Sigmoid colon (tissue), 7 donors: ENCODE data around the gene SIX2. TPM values are rescaled to one million over a fixed set of nuclear protein-coding genes. Genes with fewer than 3 reads are reported as not detected.

Source experiments
- DNase-seq: peaks from one replicate; pipeline ENCODE4 v3.0.0-alpha.2; 2019
- H3K27ac ChIP-seq, 4 donors: fragments of 200-600 bp; sonication (generic); one replicate each; pipeline ENCODE4 v1.5.1; 2016 to 2019; ENCODE audit warnings: mild to moderate bottlenecking in 1 of 4
- H3K27me3 ChIP-seq, 3 donors: fragments of 200-600 bp; sonication (generic); one replicate each; pipeline ENCODE4 v1.5.1; 2019; ENCODE audit warnings: mild to moderate bottlenecking in 1 of 3
- H3K36me3 ChIP-seq, 4 donors: fragments of 200-600 bp; sonication (generic); one replicate each; pipeline ENCODE4 v1.5.1; 2016 to 2019
- H3K4me1 ChIP-seq, 4 donors: fragments of 200-600 bp; sonication (generic); one replicate each; pipeline ENCODE4 v1.5.1; 2017 to 2019
- H3K4me3 ChIP-seq, 4 donors: fragments of 200-600 bp; sonication (generic); one replicate each; pipeline ENCODE4 v1.5.1; 2017 to 2019; ENCODE audit warnings: mild to moderate bottlenecking in 2 of 4, moderate library complexity in 1 of 4
- H3K9me3 ChIP-seq, 4 donors: fragments of 200-600 bp in 3 of 4; sonication (generic) in 3 of 4; one replicate each; pipeline versions ENCODE4 v1.5.1 to v1.6.1; 2013 to 2019
- CTCF ChIP-seq, 4 experiments: fragments of 450-650 bp in 3 of 4; fragments of 200-600 bp in 1 of 4; IDR thresholded peaks; one replicate each; pipeline ENCODE4 v1.5.1; 2016 to 2019; ENCODE audit warnings: antibody characterized with exemption in 4 of 4, mild to moderate bottlenecking in 3 of 4, moderate library complexity in 2 of 4
- EP300 ChIP-seq, 4 donors: sonication (generic); formaldehyde crosslinking; IDR thresholded peaks; one replicate each; pipeline ENCODE4 v1.6.1; 2017; ENCODE audit warnings: antibody characterized with exemption in 4 of 4
- POLR2A ChIP-seq, 2 donors: fragments of 450-650 bp; IDR thresholded peaks; one replicate each; pipeline ENCODE4 v1.6.1; 2016; ENCODE audit warnings: antibody characterized with exemption in 2 of 2, mild to moderate bottlenecking in 2 of 2, moderate library complexity in 2 of 2
- POLR2AphosphoS5 ChIP-seq, 4 donors: sonication (generic); formaldehyde crosslinking; IDR thresholded peaks; one replicate each; pipeline ENCODE4 v1.6.1; 2017; ENCODE audit warnings: antibody characterized with exemption in 4 of 4
- WGBS, 2 donors: extraction: QIAGEN DNeasy Blood & Tissue Kit; methylation state at CpG; one replicate each; pipeline ENCODE4 v1.1.7; 2013; 5-methylcytosine and 5-hydroxymethylcytosine counted together
- intact Hi-C: fragments of 100-400 bp; cut with DNase I; formaldehyde crosslinking; loops from one replicate; pipeline ENCODE4 v1.15.1; 2023
- polyA plus RNA-seq, 3 donors: library from polyadenylated mRNA; stranded (reverse); fragments of 200-250 nt; gene quantifications; one replicate each; pipeline ENCODE4 v1.2.3, GENCODE V29; 2013
- total RNA-seq, 4 donors: library from RNA; depleted of rRNA; stranded (reverse); fragments of >200 nt; gene quantifications; one replicate each; pipeline ENCODE4 v1.1.0, GENCODE V29; 2016
- donor health status: healthy with polysubstance abuse.
- donor health status: Bipolar disorder and iron deficiency.
- donor health status: healthy.

SIX2 gene
- total and polyA plus RNA-seq, 7 donors: 0.03 to 1.7 TPM; not detected in 5

- H3K36me3 ChIP-seq: no peaks in the 10 kb centered on the region
- H3K4me3 ChIP-seq: no peak overlapping the region
- 6 to 8% methylated on average over 9 of the region's 9 CpGs for WGBS, 2 donors
- no peak overlapping the region for H3K27ac ChIP-seq
- no peaks in the 10 kb centered on the region for H3K9me3 ChIP-seq
- TF ChIP-seq POLR2A (IDR thresholded peaks at IDR 0.05) (no peak), EP300 (IDR thresholded peaks at IDR 0.05) (no peak), CTCF (IDR thresholded peaks at IDR 0.05) (no peak)
- intact Hi-C loops: no loop called here
- H3K27me3 ChIP-seq: peaks cover 71 to 100% (median 96%) of the 10 kb centered on the region in 3 donors
- no peak for DNase-seq
- peaks cover 0 to 38% (median 36%) of the 10 kb centered on the region in 4 donors for H3K4me1 ChIP-seq
Measured at GRCh38 chr2:45001869-45002385, 7.3 kb downstream of the SIX2 start.

DNA sequence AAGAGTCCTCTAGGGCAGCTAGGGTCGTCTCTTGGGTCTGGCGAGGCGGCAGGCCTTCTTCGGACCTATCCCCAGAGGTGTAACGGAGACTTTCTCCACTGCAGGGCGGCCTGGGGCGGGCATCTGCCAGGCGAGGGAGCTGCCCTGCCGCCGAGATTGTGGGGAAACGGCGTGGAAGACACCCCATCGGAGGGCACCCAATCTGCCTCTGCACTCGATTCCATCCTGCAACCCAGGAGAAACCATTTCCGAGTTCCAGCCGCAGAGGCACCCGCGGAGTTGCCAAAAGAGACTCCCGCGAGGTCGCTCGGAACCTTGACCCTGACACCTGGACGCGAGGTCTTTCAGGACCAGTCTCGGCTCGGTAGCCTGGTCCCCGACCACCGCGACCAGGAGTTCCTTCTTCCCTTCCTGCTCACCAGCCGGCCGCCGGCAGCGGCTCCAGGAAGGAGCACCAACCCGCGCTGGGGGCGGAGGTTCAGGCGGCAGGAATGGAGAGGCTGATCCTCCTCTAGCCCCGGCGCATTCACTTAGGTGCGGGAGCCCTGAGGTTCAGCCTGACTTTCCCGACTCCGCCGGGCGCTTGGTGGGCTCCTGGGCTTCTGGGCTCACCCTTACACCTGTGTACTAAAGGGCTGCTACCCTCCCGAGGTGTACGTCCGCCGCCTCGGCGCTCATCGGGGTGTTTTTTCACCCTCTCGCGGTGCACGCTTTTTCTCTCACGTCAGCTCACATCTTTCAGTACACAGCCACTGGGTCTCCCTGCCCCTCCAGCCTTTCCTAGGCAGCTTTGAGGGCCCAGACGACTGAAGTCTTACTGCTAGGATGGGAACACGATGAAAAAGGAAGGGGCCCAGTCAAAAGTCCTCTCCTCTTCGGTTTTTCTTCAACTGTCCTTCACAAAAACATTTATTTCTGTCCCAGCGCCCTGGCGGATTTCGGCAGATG is 8.1 kb downstream of the SIX2 start:
- H3K27me3 ChIP-seq: peaks cover 65 to 100% (median 89%) of the 10 kb centered on the region in 3 donors
- intact Hi-C loops: no loop called here
- no peaks in the 10 kb centered on the region for H3K36me3 ChIP-seq
- H3K9me3 ChIP-seq: no peaks in the 10 kb centered on the region
- no peak for TF ChIP-seq POLR2AphosphoS5 (IDR thresholded peaks at IDR 0.05)
- no peak for TF ChIP-seq EP300 (IDR thresholded peaks at IDR 0.05)
- 5 to 6% methylated on average over 61 of the region's 61 CpGs for WGBS, 2 donors
- no peak overlapping the region for H3K27ac ChIP-seq
- H3K4me3 ChIP-seq: peak overlapping the region in 3 of 4 donors; percentile 14 to 34 (median 21)
- peaks cover 0 to 38% (median 36%) of the 10 kb centered on the region in 4 donors for H3K4me1 ChIP-seq
- DNase-seq: no peak

GRCh38 chr2:45000341-45000901 is 8.8 kb downstream of the SIX2 start:
- no peak overlapping the region for H3K27ac ChIP-seq
- WGBS, 2 donors: 11 to 17% methylated on average over 36 of the region's 36 CpGs
- no peak for TF ChIP-seq CTCF (IDR thresholded peaks at IDR 0.05)
- no peak for TF ChIP-seq EP300 (IDR thresholded peaks at IDR 0.05)
- no peak for TF ChIP-seq POLR2AphosphoS5 (IDR thresholded peaks at IDR 0.05)
- no peak for TF ChIP-seq POLR2A (IDR thresholded peaks at IDR 0.05)
- intact Hi-C loops: no loop called here
- DNase-seq: no peak
- no peaks in the 10 kb centered on the region for H3K36me3 ChIP-seq
- peak overlapping the region in 2 of 4 donors; percentile 14 to 34 for H3K4me3 ChIP-seq
- H3K4me1 ChIP-seq: peaks cover 0 to 38% (median 36%) of the 10 kb centered on the region in 4 donors
- no peaks in the 10 kb centered on the region for H3K9me3 ChIP-seq
- H3K27me3 ChIP-seq: peaks cover 59 to 98% (median 82%) of the 10 kb centered on the region in 3 donors

GRCh38 chr2:44999540-44999939 is 9.7 kb downstream of the SIX2 start:
- no peaks in the 10 kb centered on the region for H3K36me3 ChIP-seq
- H3K4me1 ChIP-seq: peaks cover 0 to 29% (median 28%) of the 10 kb centered on the region in 4 donors
- no peak overlapping the region for H3K27ac ChIP-seq
- H3K9me3 ChIP-seq: no peaks in the 10 kb centered on the region
- no peak for DNase-seq
- TF ChIP-seq POLR2A (IDR thresholded peaks at IDR 0.05) (no peak), EP300 (IDR thresholded peaks at IDR 0.05) (no peak), POLR2AphosphoS5 (IDR thresholded peaks at IDR 0.05) (no peak), CTCF (IDR thresholded peaks at IDR 0.05) (no peak)
- no peak overlapping the region for H3K4me3 ChIP-seq
- intact Hi-C loops: no loop called here
- peaks cover 51 to 98% (median 77%) of the 10 kb centered on the region in 3 donors for H3K27me3 ChIP-seq
- WGBS, 2 donors: 65 to 70% methylated on average over 10 of the region's 10 CpGs

DNA sequence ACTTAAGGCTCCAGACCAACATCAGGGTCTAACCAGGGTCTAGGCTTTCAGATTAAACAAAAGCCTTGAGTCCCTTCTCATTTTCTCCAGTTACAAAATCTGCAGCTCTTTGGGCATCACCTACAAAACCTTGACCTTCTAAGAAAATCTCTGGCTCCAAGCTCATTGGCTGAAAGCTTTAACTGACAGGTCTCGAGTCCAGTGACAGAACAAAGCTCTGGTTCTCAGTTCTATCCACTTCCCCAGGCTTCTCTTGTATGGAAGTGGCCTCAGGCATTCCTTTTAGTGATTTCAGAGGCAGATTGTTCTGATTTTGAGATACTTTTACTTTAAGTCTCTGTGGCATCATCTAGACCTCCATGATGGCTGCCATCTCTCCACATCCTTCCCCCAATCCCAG is 11.3 kb downstream of the SIX2 start:
- peaks cover 39 to 95% (median 61%) of the 10 kb centered on the region in 3 donors for H3K27me3 ChIP-seq
- H3K36me3 ChIP-seq: no peaks in the 10 kb centered on the region
- no peak overlapping the region for H3K27ac ChIP-seq
- intact Hi-C loops: no loop called here
- no peak overlapping the region for H3K4me3 ChIP-seq
- H3K4me1 ChIP-seq: peaks cover 0 to 19% (median 17%) of the 10 kb centered on the region in 4 donors
- H3K9me3 ChIP-seq: no peaks in the 10 kb centered on the region
- TF ChIP-seq POLR2A (IDR thresholded peaks at IDR 0.05) (no peak), POLR2AphosphoS5 (IDR thresholded peaks at IDR 0.05) (no peak), CTCF (IDR thresholded peaks at IDR 0.05) (no peak), EP300 (IDR thresholded peaks at IDR 0.05) (no peak)
- 82 to 85% methylated on average over 1 of the region's 1 CpG for WGBS, 2 donors
- DNase-seq: no peak
